Measurements from ENCODE around the gene CMTM8. TPM values are rescaled to one million over a fixed set of nuclear protein-coding genes. Genes with fewer than 3 reads are reported as not detected.
"Not testable (repeated sequence)": the region's sequence is repeated elsewhere in the genome, so short reads cannot be mapped to it uniquely, and the experiment has no call there.

CMTM8 gene
- 10 to 100 TPM in 2 of 3 donors, 1 to 10 TPM in 1; 10.0 to 12.5 (median 10.9) TPM for polyA plus RNA-seq (ENCODE audit: insufficient read length in 3 of 3)
- long read RNA-seq, donor 1, transcript CMTM8-201 (4 exons, 1,174 nt) = major isoform, 7 of 7 reads
- long read RNA-seq, donor 1, partial matches to known transcripts = 0 of 7 reads
- long read RNA-seq, donor 1, other reads (novel, unspliced or antisense) = 0 of 7 reads
- long read RNA-seq, donor 2, transcript CMTM8-201 (4 exons, 1,174 nt) = major isoform, 12 of 12 reads
- long read RNA-seq, donor 2, partial matches to known transcripts = 0 of 12 reads
- long read RNA-seq, donor 2, other reads (novel, unspliced or antisense) = 0 of 12 reads
- long read RNA-seq, donor 3, transcript CMTM8-201 (4 exons, 1,174 nt) = major isoform, 7 of 16 reads
- long read RNA-seq, donor 3, partial matches to known transcripts = 5 of 16 reads
- long read RNA-seq, donor 3, other reads (novel, unspliced or antisense) = 0 of 16 reads
- long read RNA-seq, donor 4, transcript CMTM8-201 (4 exons, 1,174 nt) = major isoform, 5 of 5 reads
- long read RNA-seq, donor 4, partial matches to known transcripts = 0 of 5 reads
- long read RNA-seq, donor 4, other reads (novel, unspliced or antisense) = 0 of 5 reads
- long read RNA-seq, donor 5 = 0 reads
- long read RNA-seq, donor 6, transcript CMTM8-201 (4 exons, 1,174 nt) = major isoform, 9 of 18 reads
- long read RNA-seq, donor 6, partial matches to known transcripts = 7 of 18 reads
- long read RNA-seq, donor 6, other reads (novel, unspliced or antisense) = 0 of 18 reads
- long read RNA-seq, donor 7, transcript CMTM8-201 (4 exons, 1,174 nt) = major isoform, 11 of 21 reads
- long read RNA-seq, donor 7, partial matches to known transcripts = 9 of 21 reads
- long read RNA-seq, donor 7, other reads (novel, unspliced or antisense) = 0 of 21 reads
- long read RNA-seq, donor 8, transcript CMTM8-201 (4 exons, 1,174 nt) = major isoform, 21 of 30 reads
- long read RNA-seq, donor 8, partial matches to known transcripts = 8 of 30 reads
- long read RNA-seq, donor 8, other reads (novel, unspliced or antisense) = 0 of 30 reads
- long read RNA-seq, donor 9, transcript CMTM8-201 (4 exons, 1,174 nt) = major isoform, 11 of 11 reads
- long read RNA-seq, donor 9, partial matches to known transcripts = 0 of 11 reads
- long read RNA-seq, donor 9, other reads (novel, unspliced or antisense) = 0 of 11 reads
- long read RNA-seq, donor 10, transcript CMTM8-201 (4 exons, 1,174 nt) = major isoform, 11 of 18 reads
- long read RNA-seq, donor 10, partial matches to known transcripts = 7 of 18 reads
- long read RNA-seq, donor 10, other reads (novel, unspliced or antisense) = 0 of 18 reads
- long read RNA-seq, donor 11, transcript CMTM8-201 (4 exons, 1,174 nt) = major isoform, 5 of 6 reads
- long read RNA-seq, donor 11, partial matches to known transcripts = 0 of 6 reads
- long read RNA-seq, donor 11, other reads (novel, unspliced or antisense) = 0 of 6 reads
- long read RNA-seq, donor 12, partial matches to known transcripts = 0 of 2 reads
- long read RNA-seq, donor 12, other reads (novel, unspliced or antisense) = 0 of 2 reads
- long read RNA-seq, donor 13, transcript CMTM8-201 (4 exons, 1,174 nt) = major isoform, 22 of 35 reads
- long read RNA-seq, donor 13, partial matches to known transcripts = 13 of 35 reads
- long read RNA-seq, donor 13, other reads (novel, unspliced or antisense) = 0 of 35 reads
- long read RNA-seq, donor 14, transcript CMTM8-201 (4 exons, 1,174 nt) = major isoform, 6 of 13 reads
- long read RNA-seq, donor 14, partial matches to known transcripts = 7 of 13 reads
- long read RNA-seq, donor 14, other reads (novel, unspliced or antisense) = 0 of 13 reads
- long read RNA-seq, donor 15, transcript CMTM8-201 (4 exons, 1,174 nt) = major isoform, 7 of 7 reads
- long read RNA-seq, donor 15, partial matches to known transcripts = 0 of 7 reads
- long read RNA-seq, donor 15, other reads (novel, unspliced or antisense) = 0 of 7 reads
- long read RNA-seq, donor 16, transcript CMTM8-201 (4 exons, 1,174 nt) = major isoform, 25 of 32 reads
- long read RNA-seq, donor 16, partial matches to known transcripts = 7 of 32 reads
- long read RNA-seq, donor 16, other reads (novel, unspliced or antisense) = 0 of 32 reads

GRCh38 chr3:32238453-32239306 lies at the start of gene CMTM8:
Gene CMTM8, plus strand, starts transcription at chr3:32238680. Its CDS starts 293 bp downstream, at chr3:32238973.
- peak in 9 of 11 donors; percentile 23 to 60 (median 49) for DNase-seq (ENCODE audit: extremely low read depth in 1 of 11, low read depth in 9 of 11, low spot score in 4 of 11)

DNA sequence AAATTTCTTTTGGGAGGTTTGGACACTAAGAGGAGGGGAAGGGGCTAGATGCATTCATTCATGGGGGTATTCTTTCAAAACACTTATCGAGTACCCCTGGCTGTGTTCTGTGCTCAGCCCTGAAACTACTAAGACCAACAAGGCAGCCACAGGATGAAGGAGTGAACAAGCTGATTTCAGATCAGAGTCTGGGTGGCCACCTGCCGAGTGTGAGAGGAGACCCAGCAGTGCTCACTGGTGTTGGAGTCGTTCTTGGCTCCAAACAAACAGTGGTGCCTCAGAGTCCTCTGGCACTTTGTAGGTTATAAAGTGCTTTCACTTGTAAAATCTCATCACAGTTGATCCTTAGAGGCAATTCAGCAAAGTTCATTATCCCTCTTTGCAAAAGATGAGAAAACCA lies 48.8 kb upstream of the CMTM8 start:
- DNase-seq (ENCODE audit: extremely low read depth in 1 of 11, low read depth in 9 of 11, low spot score in 4 of 11) = no peak

DNA sequence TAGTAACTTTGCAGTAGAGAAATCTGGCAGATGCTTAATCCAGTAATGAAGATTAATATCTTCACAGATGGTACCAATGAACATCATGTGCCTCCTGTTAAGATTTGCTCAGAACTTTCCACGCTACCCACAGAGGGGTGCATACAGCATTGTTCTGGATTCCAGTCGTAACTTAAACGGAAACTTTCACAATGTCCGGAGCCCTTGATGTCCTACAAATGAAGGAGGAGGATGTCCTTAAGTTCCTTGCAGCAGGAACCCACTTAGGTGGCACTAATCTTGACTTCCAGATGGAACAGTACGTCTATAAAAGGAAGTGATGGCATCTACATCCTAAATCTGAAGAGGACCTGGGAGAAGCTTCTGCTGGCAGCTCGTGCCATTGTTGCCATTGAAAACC lies 47.9 kb upstream of the CMTM8 start:
- not testable (repeated sequence) for DNase-seq (ENCODE audit: extremely low read depth in 1 of 11, low read depth in 9 of 11, low spot score in 4 of 11)

DNA sequence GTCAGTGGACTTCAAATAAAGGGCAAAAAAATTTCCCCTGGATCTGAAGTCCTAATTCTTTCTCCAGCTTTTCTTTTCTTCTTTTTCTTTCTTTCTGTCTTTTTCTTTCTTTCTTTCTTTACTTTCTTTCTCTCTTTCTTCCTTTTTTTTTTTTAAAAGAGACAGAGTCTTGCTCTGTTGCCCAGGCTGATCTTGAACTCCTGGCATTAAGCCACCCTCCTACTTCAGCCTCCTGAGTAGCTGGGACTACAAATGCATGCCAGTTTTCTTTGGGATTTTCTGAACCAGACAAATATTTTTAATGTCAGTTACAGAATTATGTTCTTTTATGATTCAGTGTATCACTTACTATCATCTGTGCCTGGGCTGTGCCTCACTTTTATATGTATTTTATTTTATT lies 45.4 kb upstream of the CMTM8 start:
- DNase-seq (ENCODE audit: extremely low read depth in 1 of 11, low read depth in 9 of 11, low spot score in 4 of 11) = no peak

DNA sequence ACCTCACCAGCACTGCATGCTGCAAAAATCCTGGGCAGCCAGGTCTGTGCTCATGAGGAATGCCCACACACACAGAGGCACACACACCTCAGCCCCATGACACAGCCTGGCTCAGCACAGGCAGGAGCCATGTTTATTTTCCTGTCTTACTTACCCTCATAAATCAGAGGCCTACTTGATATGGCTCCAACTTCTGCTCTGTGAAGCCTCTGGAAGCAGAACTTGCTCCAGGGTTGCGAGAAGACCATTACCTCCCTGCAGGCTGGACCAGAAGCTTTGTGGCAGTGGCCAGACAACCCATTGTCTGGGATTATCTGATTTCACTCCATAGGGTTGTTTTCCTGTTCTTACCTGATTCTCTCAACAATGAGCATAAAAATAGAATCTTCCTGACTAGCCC lies 43.8 kb upstream of the CMTM8 start:
- no peak for DNase-seq (ENCODE audit: extremely low read depth in 1 of 11, low read depth in 9 of 11, low spot score in 4 of 11)

DNA sequence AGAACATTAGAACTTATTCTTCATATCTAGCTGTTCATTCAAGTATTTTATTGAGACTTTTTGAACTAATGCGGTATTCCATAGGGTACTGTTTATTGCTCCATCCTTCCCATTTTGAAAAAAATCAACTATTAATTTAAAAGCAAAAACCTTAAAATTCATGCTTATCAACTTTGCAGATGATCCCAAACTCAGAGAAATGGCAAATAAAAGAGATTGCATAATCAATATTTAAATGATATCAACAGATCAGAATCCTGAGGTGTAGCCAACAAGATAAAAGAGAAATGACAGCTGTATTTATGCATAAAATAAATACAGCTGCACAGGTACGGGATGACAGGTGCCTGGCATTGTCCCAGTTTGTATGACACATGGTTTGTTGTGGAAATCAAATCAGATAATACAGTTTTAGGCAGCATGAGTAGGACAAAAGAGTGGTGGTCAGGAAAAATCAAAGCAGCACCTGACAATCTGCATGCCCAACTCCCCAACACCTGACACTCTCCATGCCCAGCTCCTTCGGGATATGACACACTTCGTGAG lies 42.4 kb upstream of the CMTM8 start:
- no peak for DNase-seq (ENCODE audit: extremely low read depth in 1 of 11, low read depth in 9 of 11, low spot score in 4 of 11)

- no peak for DNase-seq (ENCODE audit: extremely low read depth in 1 of 11, low read depth in 9 of 11, low spot score in 4 of 11)
Measured at GRCh38 chr3:32197991-32198390, 40.5 kb upstream of the CMTM8 start.

DNA sequence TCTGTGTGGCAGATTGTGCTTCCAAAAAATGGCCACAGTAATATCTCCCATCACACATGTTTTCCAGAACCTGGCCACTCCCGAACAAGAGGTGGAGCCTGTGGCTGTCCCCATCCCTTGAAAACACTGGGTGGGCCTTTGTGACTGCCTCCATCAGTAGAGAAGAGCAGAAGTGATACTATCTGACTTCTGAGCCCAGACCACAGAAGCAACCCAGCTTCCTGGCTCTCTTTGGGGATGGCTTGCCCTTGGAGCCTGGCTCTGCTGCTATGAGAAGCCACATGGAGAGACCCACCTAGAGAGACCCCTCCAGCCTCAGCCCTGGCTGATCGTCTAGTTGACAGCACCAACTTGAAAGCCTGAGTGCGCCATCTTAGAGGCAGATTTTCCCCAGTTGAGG lies 39.8 kb upstream of the CMTM8 start:
- DNase-seq (ENCODE audit: extremely low read depth in 1 of 11, low read depth in 9 of 11, low spot score in 4 of 11) = no peak

- DNase-seq (ENCODE audit: extremely low read depth in 1 of 11, low read depth in 9 of 11, low spot score in 4 of 11) = no peak
Measured at GRCh38 chr3:32200490-32200889, 38.0 kb upstream of the CMTM8 start.

- peak in 1 of 11 donors; percentile 43 for DNase-seq (ENCODE audit: extremely low read depth in 1 of 11, low read depth in 9 of 11, low spot score in 4 of 11)
Measured at GRCh38 chr3:32200992-32201758, 37.3 kb upstream of the CMTM8 start.

DNA sequence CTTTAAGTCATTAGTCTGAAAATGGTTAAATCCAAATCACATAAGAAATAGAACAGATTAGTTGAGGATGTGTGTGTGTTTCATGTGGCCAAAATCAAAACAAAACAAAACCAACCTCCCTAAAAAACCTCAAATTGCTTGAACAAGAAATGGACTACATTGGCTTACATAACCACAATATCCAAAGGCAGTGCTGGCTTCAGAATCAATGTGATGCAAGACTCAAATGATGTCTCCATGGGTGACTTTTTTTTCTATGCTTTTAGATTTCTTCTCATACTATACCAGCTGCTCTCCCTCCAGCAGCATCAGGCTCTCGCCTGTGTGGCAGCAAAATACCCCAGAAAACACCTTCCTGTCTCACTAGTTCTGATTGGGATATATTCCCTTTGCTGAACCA lies 36.0 kb upstream of the CMTM8 start:
- DNase-seq (ENCODE audit: extremely low read depth in 1 of 11, low read depth in 9 of 11, low spot score in 4 of 11) = no peak

DNA sequence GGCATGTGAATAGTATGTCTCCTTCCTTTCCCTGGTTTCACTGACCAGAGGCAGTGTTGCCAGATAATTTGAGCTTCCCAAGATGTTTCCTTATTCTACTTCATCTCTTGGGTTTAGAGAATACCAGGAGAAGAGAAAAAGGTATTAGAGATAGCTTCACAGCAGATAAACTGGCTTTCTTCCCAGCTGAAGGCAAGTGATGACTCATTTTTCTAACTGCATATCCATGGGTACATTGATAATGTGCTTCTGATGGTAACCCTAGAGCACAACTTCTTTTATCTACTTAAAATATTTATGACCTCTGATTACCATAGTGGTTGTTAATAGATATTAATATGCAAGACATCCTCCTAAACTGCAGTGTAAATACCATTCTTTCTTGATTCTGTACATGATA lies 34.6 kb upstream of the CMTM8 start:
- DNase-seq (ENCODE audit: extremely low read depth in 1 of 11, low read depth in 9 of 11, low spot score in 4 of 11) = no peak

GRCh38 chr3:32208447-32208846 lies 30.0 kb upstream of the CMTM8 start:
- DNase-seq (ENCODE audit: extremely low read depth in 1 of 11, low read depth in 9 of 11, low spot score in 4 of 11) = no peak

DNA sequence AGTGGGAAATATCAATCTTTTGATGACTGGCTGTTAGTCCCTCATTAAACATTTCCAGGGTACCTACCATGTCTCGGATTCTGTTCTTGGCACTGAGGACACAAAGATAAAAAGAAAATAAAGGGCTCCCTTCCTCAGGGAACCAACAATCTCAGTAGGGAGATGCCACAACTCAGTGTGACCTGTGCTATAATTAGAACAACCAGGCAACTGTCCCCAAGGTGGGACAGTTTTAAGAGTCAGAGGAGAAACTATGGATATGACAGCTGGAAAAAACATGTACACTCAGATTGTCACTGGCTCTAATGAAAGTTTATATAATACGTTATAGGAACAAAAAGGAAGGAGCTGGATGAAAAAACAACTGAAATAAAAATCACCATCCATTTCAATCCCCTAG lies 23.3 kb upstream of the CMTM8 start:
- DNase-seq (ENCODE audit: extremely low read depth in 1 of 11, low read depth in 9 of 11, low spot score in 4 of 11) = no peak

DNA sequence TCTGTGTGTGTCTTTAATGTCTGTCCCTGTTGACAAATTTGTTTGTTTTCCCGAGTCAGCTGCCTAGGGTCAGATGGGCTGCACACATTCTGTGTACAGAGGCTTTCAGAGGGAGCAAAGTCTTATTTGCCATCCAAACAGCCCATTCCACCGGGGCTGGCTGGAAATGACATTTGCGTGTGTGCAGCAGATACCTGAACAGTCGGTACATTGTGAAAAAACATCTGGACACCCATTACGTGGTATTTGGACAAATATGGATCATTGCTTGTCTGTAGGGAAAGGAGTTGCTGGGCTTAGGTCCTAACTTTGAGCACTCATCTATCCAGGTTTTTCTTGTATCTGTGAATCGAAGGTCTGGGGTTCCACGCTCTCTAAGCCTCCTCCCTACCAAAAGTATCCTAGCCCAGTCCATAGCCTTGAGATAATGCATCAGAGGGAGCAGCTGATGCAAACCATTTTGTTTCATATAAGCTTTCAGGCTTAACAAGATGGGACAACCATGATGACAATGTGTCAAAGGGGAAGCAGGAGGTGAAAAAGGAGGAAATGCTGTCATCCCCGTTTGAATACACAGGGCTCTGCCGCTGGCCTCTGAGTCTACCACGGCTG lies 22.2 kb upstream of the CMTM8 start:
- no peak for DNase-seq (ENCODE audit: extremely low read depth in 1 of 11, low read depth in 9 of 11, low spot score in 4 of 11)
